Parathyroid adenoma (tissue), 2 donors: ENCODE data around the gene TRIM26.

Experiments used
- H2AFZ ChIP-seq: fragments of 300-600 bp; sonication (generic); one replicate; pipeline ENCODE4 v1.7.0; 2017; ENCODE audit warnings: antibody characterized with exemption, mild to moderate bottlenecking
- H3K27ac ChIP-seq: fragments of 300-600 bp; sonication (generic); one replicate; pipeline ENCODE4 v1.7.0; 2017
- H3K27me3 ChIP-seq: fragments of 300-600 bp; sonication (generic); one replicate; pipeline ENCODE4 v1.7.0; 2017; ENCODE audit warnings: low read length; ENCODE audit not compliant: control insufficient read depth, insufficient read depth
- H3K36me3 ChIP-seq: fragments of 300-600 bp; sonication (generic); one replicate; pipeline ENCODE4 v1.7.0; 2017; ENCODE audit warnings: low read length; ENCODE audit not compliant: control insufficient read depth, insufficient read depth
- H3K4me1 ChIP-seq: fragments of 300-600 bp; sonication (generic); one replicate; pipeline ENCODE4 v1.7.0; 2017; ENCODE audit warnings: control low read depth
- H3K4me2 ChIP-seq: fragments of 300-600 bp; sonication (generic); one replicate; pipeline ENCODE4 v1.7.0; 2017; ENCODE audit warnings: low read length
- H3K4me3 ChIP-seq: fragments of 300-600 bp; sonication (generic); one replicate; pipeline ENCODE4 v1.7.0; 2017; ENCODE audit warnings: low read depth, low read length
- H3K79me2 ChIP-seq: fragments of 300-600 bp; sonication (generic); one replicate; pipeline ENCODE4 v1.7.0; 2017; ENCODE audit warnings: control low read depth
- H3K9ac ChIP-seq: fragments of 300-600 bp; sonication (generic); one replicate; pipeline ENCODE4 v1.7.0; 2017; ENCODE audit warnings: mild to moderate bottlenecking
- H3K9me3 ChIP-seq: fragments of 300-600 bp; sonication (generic); one replicate; pipeline ENCODE4 v1.7.0; 2017; ENCODE audit warnings: low read length; ENCODE audit not compliant: control insufficient read depth
- TF ChIP-seq, protein P1 (sequence below): fragments of 300-600 bp; sonication (generic); IDR thresholded peaks from one replicate; pipeline ENCODE4 v1.7.0; 2017; ENCODE audit warnings: antibody characterized with exemption, mild to moderate bottlenecking
- donor health status: primary hyperparathyroidism.

The TRIM26 gene

GRCh38 chr6:30149234-30149633 is 64.0 kb downstream of the TRIM26 start:
- H3K79me2 ChIP-seq: no peaks in the 10 kb centered on the region
- no peak overlapping the region for H3K9ac ChIP-seq
- H3K4me1 ChIP-seq: no peaks in the 10 kb centered on the region
- no peak overlapping the region for H3K4me2 ChIP-seq
- H3K27ac ChIP-seq: no peak overlapping the region
- H3K4me3 ChIP-seq: no peak overlapping the region
- no peaks in the 10 kb centered on the region for H3K9me3 ChIP-seq
- no peaks in the 10 kb centered on the region for H3K27me3 ChIP-seq
- H3K36me3 ChIP-seq: no peaks in the 10 kb centered on the region
- no peak overlapping the region for H2AFZ ChIP-seq
- TF ChIP-seq, protein P1, sequence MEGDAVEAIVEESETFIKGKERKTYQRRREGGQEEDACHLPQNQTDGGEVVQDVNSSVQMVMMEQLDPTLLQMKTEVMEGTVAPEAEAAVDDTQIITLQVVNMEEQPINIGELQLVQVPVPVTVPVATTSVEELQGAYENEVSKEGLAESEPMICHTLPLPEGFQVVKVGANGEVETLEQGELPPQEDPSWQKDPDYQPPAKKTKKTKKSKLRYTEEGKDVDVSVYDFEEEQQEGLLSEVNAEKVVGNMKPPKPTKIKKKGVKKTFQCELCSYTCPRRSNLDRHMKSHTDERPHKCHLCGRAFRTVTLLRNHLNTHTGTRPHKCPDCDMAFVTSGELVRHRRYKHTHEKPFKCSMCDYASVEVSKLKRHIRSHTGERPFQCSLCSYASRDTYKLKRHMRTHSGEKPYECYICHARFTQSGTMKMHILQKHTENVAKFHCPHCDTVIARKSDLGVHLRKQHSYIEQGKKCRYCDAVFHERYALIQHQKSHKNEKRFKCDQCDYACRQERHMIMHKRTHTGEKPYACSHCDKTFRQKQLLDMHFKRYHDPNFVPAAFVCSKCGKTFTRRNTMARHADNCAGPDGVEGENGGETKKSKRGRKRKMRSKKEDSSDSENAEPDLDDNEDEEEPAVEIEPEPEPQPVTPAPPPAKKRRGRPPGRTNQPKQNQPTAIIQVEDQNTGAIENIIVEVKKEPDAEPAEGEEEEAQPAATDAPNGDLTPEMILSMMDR: no peak

- Histone ChIP-seq H3K4me3 (no peak overlapping the region), H3K27ac (no peak overlapping the region), H3K36me3 (no peaks in the 10 kb centered on the region), H3K9me3 (no peaks in the 10 kb centered on the region), H2AFZ (no peak overlapping the region), H3K79me2 (no peaks in the 10 kb centered on the region), H3K27me3 (no peaks in the 10 kb centered on the region), H3K4me1 (no peaks in the 10 kb centered on the region), H3K4me2 (no peak overlapping the region), H3K9ac (no peak overlapping the region)
- TF ChIP-seq, protein P1: no peak
These were observed 66.1 kb downstream of the TRIM26 start for GRCh38 chr6:30147096-30147495.

DNA sequence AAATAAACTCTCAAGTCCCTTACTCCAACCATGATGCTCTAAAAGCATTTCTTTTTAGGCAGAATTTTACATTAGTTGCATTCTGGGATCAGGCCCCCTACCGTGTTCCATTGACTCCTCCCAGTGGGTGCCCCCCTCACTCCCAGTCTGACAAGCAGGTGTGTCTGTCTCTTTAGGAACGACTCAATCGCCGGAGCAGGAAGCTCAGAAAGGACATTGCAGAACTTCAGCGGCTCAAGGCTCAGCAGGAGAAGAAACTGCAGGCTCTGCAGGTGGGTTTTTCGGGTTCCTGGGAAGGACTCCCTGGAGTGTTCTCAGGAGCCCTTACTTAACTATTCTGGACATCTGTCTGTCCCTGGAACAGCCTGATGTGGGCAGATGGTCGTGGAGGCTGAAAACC is 67.4 kb downstream of the TRIM26 start:
- no peaks in the 10 kb centered on the region for H3K27me3 ChIP-seq

GRCh38 chr6:30144811-30145210 is 68.4 kb downstream of the TRIM26 start:
- Histone ChIP-seq H3K36me3 (no peaks in the 10 kb centered on the region), H3K79me2 (no peaks in the 10 kb centered on the region), H3K27ac (no peak overlapping the region), H2AFZ (no peak overlapping the region), H3K4me1 (no peaks in the 10 kb centered on the region), H3K4me3 (no peak overlapping the region), H3K27me3 (no peaks in the 10 kb centered on the region), H3K9me3 (no peaks in the 10 kb centered on the region), H3K4me2 (no peak overlapping the region), H3K9ac (no peak overlapping the region)
- TF ChIP-seq, protein P1: no peak

More for the DNA sequence above, 67.4 kb downstream of the TRIM26 start:
- TF ChIP-seq, protein P1: no peak
- Histone ChIP-seq H3K79me2 (no peaks in the 10 kb centered on the region), H3K4me1 (no peaks in the 10 kb centered on the region), H3K9me3 (no peaks in the 10 kb centered on the region), H3K4me3 (no peak overlapping the region), H2AFZ (no peak overlapping the region), H3K9ac (no peak overlapping the region), H3K36me3 (no peaks in the 10 kb centered on the region), H3K27ac (no peak overlapping the region), H3K4me2 (no peak overlapping the region)

DNA sequence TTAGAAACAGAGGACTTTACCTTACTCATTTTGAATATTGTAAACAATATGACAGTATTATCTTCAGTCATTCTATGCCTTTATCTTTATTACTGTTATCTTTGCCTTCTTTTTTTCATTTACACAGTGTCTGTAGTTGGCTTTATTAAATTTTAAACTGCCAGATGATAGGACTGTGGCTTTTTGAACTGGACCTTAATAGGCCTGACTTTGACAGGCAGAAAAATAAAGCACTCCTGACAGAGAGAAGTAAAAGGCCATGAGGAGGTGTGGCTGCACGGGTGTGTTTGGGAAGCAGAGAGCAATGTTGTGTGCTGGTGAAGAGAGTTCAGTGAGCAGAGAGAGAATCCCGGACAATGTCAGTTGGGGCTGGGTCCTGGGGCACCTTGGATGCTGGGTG is 69.4 kb downstream of the TRIM26 start:
- Histone ChIP-seq H3K79me2 (no peaks in the 10 kb centered on the region), H3K4me2 (no peak overlapping the region), H3K4me1 (no peaks in the 10 kb centered on the region), H3K36me3 (no peaks in the 10 kb centered on the region), H2AFZ (no peak overlapping the region), H3K9ac (no peak overlapping the region), H3K4me3 (no peak overlapping the region), H3K9me3 (no peaks in the 10 kb centered on the region), H3K27ac (no peak overlapping the region), H3K27me3 (no peaks in the 10 kb centered on the region)
- TF ChIP-seq, protein P1: no peak
